Measurements from ENCODE around the gene JMJD8. TPM values are rescaled to one million over a fixed set of nuclear protein-coding genes. Genes with fewer than 3 reads are reported as not detected.

JMJD8 gene
- polyA plus RNA-seq, 1 donor (not counting 4 experiments of a cell fraction or from before 2014, with no cell fraction given): 20.1 TPM

DNA sequence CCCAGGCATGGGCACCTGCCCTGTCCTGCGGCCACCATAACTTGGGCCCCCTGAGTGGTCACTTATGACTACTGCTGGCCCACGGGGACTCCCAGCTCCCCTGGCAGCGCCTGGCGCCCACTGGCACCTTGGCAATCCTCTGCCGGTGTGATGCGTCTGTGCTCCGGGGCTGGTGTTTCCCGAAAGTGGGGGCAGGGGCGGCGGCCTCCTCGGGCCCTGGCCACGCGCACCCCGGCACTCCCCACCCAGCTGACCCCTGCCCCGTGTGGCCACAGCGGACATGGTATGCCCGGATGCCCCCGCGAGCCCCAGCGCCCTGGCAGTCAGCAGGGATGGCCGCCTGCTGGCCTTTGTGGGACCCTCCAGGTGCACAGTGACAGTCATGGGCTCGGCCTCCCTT is 26.6 kb downstream of the JMJD8 start:
- Histone ChIP-seq H3K79me2 (ENCODE audit: control insufficient read depth, insufficient read depth, low read length) (no peaks in the 10 kb centered on the region), H2AFZ (ENCODE audit: control insufficient read depth, low read length) (no peak overlapping the region), H3K27me3 (ENCODE audit: control insufficient read depth, extremely low read depth, insufficient read depth, low read length) (no peaks in the 10 kb centered on the region), H3K36me3 (ENCODE audit: control insufficient read depth in 2 of 2, extremely low read depth in 1 of 2, insufficient read depth in 2 of 2, low read length in 2 of 2) (peaks cover under 1 to 4% of the 10 kb centered on the region in 2 experiments), H3K9ac (ENCODE audit: control insufficient read depth, extremely low read depth, insufficient read depth, low read length) (no peak overlapping the region), H3K9me3 (ENCODE audit: control insufficient read depth, low read depth, low read length) (no peaks in the 10 kb centered on the region), H3K4me2 (ENCODE audit: control insufficient read depth, extremely low read depth, insufficient read depth, low read depth, low read length) (no peak overlapping the region), H3K4me1 (ENCODE audit: control insufficient read depth, extremely low read depth, insufficient read depth, low read length) (no peaks in the 10 kb centered on the region), H4K20me1 (ENCODE audit: control insufficient read depth, extremely low read depth, insufficient read depth, low read length) (no peaks in the 10 kb centered on the region), H3K9me1 (ENCODE audit: control insufficient read depth, extremely low read depth, insufficient read depth, low read length) (no peaks in the 10 kb centered on the region), H3K27ac (ENCODE audit: control insufficient read depth, insufficient read depth, low read length) (no peak overlapping the region), H3K4me3 (ENCODE audit: control insufficient read depth in 2 of 3, extremely low read depth in 1 of 3, insufficient read depth in 2 of 3, low read depth in 1 of 3, low read length in 3 of 3) (no peak overlapping the region)
- TF ChIP-seq, protein P1, sequence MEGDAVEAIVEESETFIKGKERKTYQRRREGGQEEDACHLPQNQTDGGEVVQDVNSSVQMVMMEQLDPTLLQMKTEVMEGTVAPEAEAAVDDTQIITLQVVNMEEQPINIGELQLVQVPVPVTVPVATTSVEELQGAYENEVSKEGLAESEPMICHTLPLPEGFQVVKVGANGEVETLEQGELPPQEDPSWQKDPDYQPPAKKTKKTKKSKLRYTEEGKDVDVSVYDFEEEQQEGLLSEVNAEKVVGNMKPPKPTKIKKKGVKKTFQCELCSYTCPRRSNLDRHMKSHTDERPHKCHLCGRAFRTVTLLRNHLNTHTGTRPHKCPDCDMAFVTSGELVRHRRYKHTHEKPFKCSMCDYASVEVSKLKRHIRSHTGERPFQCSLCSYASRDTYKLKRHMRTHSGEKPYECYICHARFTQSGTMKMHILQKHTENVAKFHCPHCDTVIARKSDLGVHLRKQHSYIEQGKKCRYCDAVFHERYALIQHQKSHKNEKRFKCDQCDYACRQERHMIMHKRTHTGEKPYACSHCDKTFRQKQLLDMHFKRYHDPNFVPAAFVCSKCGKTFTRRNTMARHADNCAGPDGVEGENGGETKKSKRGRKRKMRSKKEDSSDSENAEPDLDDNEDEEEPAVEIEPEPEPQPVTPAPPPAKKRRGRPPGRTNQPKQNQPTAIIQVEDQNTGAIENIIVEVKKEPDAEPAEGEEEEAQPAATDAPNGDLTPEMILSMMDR (optimal IDR thresholded peaks at IDR 0.05 in 1 of 3, IDR thresholded peaks at IDR 0.05 in 1 of 3, conservative IDR thresholded peaks at IDR 0.05 in 1 of 3; ENCODE audit: extremely low read depth in 1 of 3, insufficient read depth in 2 of 3, low read length in 3 of 3): no peak
- no peak for TF ChIP-seq EZH2 (IDR thresholded peaks at IDR 0.05; ENCODE audit: low read length)
- FAIRE-seq: no peak
- DNase-seq (ENCODE audit: low read depth, low spot score): no peak
- dilution Hi-C loops (cut with MboI; ENCODE audit: extremely low pct_ligation_motif_present, low sequenced_read_pairs): no loop called here

DNA sequence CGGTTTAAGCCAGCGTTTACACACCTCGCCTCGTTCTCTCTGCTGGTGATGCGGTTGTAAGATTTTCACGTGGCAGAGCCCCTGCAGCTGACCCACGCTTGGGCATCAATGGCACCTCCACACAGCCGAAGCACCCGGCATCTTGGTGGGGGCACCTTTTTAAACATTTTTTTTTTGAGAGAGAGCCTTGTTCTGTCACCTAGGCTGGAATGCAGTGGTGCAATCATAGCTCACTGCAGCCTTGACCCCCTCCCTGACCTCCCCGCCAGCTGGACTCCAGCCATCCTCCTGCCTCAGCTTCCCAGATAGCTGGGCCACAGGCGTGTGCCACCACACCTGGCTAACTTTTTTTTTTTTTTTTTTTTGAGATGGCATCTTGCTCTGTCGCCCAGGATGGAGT is 30.1 kb downstream of the JMJD8 start:
- Histone ChIP-seq H3K27ac (ENCODE audit: control insufficient read depth, insufficient read depth, low read length) (no peak overlapping the region), H2AFZ (ENCODE audit: control insufficient read depth, low read length) (no peak overlapping the region), H3K4me3 (ENCODE audit: control insufficient read depth in 2 of 3, extremely low read depth in 1 of 3, insufficient read depth in 2 of 3, low read depth in 1 of 3, low read length in 3 of 3) (no peak overlapping the region), H4K20me1 (ENCODE audit: control insufficient read depth, extremely low read depth, insufficient read depth, low read length) (no peaks in the 10 kb centered on the region), H3K4me2 (ENCODE audit: control insufficient read depth, extremely low read depth, insufficient read depth, low read depth, low read length) (no peak overlapping the region), H3K36me3 (ENCODE audit: control insufficient read depth in 2 of 2, extremely low read depth in 1 of 2, insufficient read depth in 2 of 2, low read length in 2 of 2) (peaks cover 6 to 7% of the 10 kb centered on the region in 2 experiments), H3K4me1 (ENCODE audit: control insufficient read depth, extremely low read depth, insufficient read depth, low read length) (peaks cover 7% of the 10 kb centered on the region), H3K79me2 (ENCODE audit: control insufficient read depth, insufficient read depth, low read length) (peaks cover 3% of the 10 kb centered on the region), H3K9me1 (ENCODE audit: control insufficient read depth, extremely low read depth, insufficient read depth, low read length) (no peaks in the 10 kb centered on the region), H3K27me3 (ENCODE audit: control insufficient read depth, extremely low read depth, insufficient read depth, low read length) (no peaks in the 10 kb centered on the region), H3K9me3 (ENCODE audit: control insufficient read depth, low read depth, low read length) (no peaks in the 10 kb centered on the region), H3K9ac (ENCODE audit: control insufficient read depth, extremely low read depth, insufficient read depth, low read length) (no peak overlapping the region)
- dilution Hi-C loops (cut with MboI; ENCODE audit: extremely low pct_ligation_motif_present, low sequenced_read_pairs): no loop called here
- no peak for TF ChIP-seq EZH2 (IDR thresholded peaks at IDR 0.05; ENCODE audit: low read length)
- TF ChIP-seq, protein P1 (optimal IDR thresholded peaks at IDR 0.05 in 1 of 3, IDR thresholded peaks at IDR 0.05 in 1 of 3, conservative IDR thresholded peaks at IDR 0.05 in 1 of 3; ENCODE audit: extremely low read depth in 1 of 3, insufficient read depth in 2 of 3, low read length in 3 of 3): no peak
- no peak for DNase-seq (ENCODE audit: low read depth, low spot score)
- no peak for FAIRE-seq

Data from keratinocyte (primary cell).